HG03139 (cell line): ENCODE results near the gene ANGPTL3.
A peak's percentile ranks its signal among the peaks of the same experiment; 100 is the strongest.
"Not testable (repeated sequence)": the region's sequence is repeated elsewhere in the genome, so short reads cannot be mapped to it uniquely, and the experiment has no call there.

ENCODE experiments used
- ATAC-seq: cut with Tn5 transposase; IDR thresholded peaks from one replicate; pipeline ENCODE4 v1.9.1; 2021; ENCODE audit not compliant: unreplicated experiment

Gene ANGPTL3, protein sequence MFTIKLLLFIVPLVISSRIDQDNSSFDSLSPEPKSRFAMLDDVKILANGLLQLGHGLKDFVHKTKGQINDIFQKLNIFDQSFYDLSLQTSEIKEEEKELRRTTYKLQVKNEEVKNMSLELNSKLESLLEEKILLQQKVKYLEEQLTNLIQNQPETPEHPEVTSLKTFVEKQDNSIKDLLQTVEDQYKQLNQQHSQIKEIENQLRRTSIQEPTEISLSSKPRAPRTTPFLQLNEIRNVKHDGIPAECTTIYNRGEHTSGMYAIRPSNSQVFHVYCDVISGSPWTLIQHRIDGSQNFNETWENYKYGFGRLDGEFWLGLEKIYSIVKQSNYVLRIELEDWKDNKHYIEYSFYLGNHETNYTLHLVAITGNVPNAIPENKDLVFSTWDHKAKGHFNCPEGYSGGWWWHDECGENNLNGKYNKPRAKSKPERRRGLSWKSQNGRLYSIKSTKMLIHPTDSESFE

DNA sequence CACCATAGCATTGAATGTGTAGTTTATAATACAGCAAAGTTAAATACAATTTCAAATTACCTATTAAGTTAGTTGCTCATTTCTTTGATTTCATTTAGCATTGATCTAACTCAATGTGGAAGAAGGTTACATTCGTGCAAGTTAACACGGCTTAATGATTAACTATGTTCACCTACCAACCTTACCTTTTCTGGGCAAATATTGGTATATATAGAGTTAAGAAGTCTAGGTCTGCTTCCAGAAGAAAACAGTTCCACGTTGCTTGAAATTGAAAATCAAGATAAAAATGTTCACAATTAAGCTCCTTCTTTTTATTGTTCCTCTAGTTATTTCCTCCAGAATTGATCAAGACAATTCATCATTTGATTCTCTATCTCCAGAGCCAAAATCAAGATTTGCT is at the start of gene ANGPTL3:
ANGPTL3 (plus strand) TSS at position 240 of the 400 bp plus-strand sequence; CDS start at position 287, 47 bp downstream.
- ATAC-seq = no peak

DNA sequence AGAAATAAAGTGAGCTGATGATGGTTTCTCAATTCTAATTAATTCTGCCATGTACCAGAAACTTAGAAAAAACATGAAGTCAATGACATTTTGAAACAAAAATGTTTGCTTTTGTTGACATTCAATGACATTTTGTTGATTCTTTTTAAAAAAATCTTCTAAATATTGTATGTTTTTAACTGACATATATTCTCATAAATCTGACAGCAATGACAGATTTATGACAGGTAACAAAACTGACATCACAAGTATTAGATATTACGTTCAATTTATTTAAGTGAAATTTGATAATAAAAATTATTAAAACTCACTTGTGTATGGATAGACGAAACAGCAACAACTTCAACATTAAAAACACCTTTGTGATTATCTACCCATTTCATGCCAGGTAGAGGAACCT is 36.0 kb upstream of the ANGPTL3 start:
- ATAC-seq = no peak

GRCh38 chr1:62567182-62567581 is 30.1 kb upstream of the ANGPTL3 start:
- not testable (repeated sequence) for ATAC-seq

- ATAC-seq = not testable (repeated sequence)
These were observed 29.4 kb upstream of the ANGPTL3 start for GRCh38 chr1:62567926-62568325.

- not testable (repeated sequence) for ATAC-seq
These were observed 25.8 kb upstream of the ANGPTL3 start for GRCh38 chr1:62571517-62571916.

GRCh38 chr1:62572476-62572875 is 24.8 kb upstream of the ANGPTL3 start:
- ATAC-seq = no peak

GRCh38 chr1:62573675-62574074 is 23.6 kb upstream of the ANGPTL3 start:
- ATAC-seq = no peak

DNA sequence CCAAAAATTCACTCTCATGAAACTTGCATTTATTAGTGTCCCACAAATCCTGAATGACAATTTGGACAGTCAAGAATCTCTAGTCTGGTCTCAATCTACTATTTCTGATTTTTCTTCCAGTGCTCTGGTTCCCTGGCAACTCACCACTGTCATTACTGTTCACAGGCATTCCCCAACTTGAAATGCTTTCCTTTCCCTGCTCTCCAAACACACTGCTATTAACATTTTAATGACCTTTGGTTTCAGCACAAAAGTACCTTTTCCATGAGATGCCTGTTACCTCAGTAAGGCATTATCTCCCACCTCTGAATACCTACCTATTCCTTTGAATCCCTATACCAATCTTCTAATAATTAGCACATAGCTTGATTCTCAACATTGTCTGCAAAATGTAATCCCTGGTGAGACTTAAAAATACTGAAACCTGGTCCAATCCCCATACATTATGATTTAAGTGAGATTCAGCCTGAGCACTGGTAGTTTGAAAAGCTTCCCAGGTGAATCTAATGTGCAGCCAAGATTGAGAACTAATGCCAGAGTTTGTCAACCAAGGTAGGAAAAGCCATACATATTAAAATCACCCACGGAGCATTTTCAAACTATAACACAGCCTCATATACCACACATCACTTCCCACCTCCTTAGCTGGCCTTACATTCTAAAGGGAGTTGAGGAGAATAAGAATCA is 11.7 kb upstream of the ANGPTL3 start:
- no peak for ATAC-seq

DNA sequence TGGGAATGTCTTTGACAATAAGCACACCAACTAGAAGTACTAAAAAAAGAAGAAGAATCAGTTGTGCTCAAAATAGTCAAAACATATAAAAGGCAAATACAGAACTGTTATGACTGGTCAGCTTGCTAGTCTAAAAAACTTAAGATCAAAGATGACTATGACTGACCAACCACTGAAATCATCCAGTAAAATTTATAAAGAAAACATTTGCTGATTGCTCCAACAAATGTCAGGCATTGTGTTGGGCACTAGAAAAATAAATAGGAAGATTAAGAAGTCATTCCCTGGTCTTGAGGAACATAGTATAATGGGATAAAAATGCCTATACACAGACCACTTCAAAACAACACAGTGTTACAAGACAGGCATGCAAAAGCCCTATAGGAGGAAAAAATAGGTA is 9.3 kb upstream of the ANGPTL3 start:
- ATAC-seq = no peak

DNA sequence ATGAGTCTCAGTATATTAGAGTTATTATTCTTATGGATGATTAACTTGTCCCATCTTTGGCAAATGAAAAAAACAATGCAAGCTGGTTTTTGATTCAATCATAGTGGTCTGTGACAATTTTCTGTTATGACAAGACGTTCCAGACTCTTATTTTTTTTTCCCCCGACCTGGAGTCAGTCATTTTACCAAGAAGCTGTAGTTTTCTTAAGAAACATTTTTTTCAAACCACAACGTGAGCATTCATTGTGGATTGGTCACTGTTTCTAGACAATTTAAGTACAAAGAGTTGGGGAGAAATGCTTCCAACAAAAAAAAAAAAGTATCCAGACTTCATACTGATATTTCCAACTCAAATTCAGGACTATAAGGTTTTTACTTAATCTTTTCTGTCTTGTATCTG is 8.0 kb upstream of the ANGPTL3 start:
- no peak for ATAC-seq

DNA sequence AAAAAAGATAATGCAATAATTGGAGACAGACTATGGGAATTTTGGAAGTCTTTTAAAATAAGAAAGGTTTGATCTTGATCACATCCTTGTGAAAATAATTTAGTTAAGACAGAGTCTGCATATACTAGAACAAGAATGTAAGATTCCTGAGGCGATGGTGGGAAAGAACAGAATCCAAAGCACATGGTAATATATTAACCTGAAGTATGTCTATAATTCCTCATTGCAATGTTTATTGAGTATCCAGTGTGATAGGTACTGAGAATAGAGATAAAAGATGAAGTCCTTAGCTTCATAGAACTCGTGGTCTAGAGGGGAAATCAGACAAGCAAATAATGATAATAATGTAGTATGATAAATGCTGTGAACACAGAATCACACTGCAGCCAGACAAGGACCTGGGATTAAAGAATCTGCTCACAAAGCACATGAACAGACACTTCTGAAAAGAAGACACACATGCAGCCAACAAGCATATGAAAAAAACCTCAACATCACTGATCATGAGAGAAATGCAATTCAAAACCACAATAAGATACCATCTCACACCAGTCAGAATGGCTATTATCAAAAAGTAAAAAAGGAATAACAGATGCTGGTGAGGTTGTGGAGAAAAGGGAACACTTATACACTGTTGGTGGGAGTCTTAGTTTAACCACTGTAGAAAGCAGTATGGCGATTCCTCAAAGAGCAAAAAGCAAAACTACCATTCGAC is 6.9 kb upstream of the ANGPTL3 start:
- ATAC-seq = no peak

DNA sequence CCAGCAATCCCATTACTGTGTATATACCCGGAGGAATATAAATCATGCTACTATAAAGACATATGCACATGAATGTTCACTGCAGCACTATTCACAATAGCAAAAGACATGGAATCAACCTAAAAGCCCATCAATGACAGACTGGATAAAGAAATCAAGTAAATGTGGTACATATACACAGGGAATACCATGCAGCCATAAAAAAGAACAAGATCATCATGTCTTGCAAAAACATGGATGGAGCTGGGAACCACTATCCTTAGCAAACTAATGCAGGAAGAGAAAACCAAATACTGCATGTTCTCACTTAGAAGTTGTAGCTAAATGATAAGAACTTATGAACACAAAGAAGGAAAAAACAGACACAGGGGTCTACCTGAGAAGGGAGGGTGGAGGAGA is 6.4 kb upstream of the ANGPTL3 start:
- no peak for ATAC-seq

GRCh38 chr1:62593825-62594394 is 3.4 kb upstream of the ANGPTL3 start:
- no peak for ATAC-seq

DNA sequence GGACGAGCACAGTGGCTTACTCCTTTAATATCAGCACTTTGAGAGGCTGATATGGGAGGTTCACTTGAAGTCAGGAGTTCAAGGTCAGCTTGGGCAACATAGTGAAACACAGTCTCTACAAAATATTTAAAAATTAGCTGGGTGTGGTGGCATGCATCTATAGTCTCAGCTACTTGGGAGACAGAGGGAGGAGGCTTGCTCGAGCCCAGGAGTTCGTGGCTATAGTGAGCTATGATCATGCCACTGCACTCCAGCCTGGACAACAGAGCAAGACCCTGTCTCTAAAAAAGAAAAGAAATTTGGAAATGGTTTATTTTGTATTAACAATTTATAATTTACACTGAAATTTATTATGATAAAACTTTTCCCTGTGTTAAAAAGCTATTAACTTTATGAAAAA is 1.7 kb upstream of the ANGPTL3 start:
- ATAC-seq = no peak

- ATAC-seq = no peak
These were observed 1.7 kb downstream of the ANGPTL3 start for GRCh38 chr1:62599044-62599443.

GRCh38 chr1:62601457-62601856 is 4.1 kb downstream of the ANGPTL3 start:
- ATAC-seq = no peak

DNA sequence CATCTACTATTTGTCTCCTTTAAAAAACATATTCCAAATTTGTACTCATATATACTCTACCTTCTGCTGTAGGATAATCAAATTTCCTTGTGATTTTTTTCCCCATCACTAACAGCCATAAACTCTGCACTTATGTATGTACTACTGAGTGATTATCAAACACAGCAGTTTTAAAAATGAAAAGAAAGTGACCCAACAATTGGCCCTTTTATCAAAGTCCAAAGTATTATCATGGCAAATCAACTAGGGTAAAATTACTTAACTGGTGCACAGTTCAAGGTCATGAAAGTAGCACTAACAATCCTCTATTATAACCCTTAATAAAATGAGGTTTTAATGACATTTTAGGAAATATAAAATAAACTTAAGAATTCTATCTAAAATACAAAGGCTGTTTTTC is 11.6 kb downstream of the ANGPTL3 start:
- ATAC-seq = no peak

DNA sequence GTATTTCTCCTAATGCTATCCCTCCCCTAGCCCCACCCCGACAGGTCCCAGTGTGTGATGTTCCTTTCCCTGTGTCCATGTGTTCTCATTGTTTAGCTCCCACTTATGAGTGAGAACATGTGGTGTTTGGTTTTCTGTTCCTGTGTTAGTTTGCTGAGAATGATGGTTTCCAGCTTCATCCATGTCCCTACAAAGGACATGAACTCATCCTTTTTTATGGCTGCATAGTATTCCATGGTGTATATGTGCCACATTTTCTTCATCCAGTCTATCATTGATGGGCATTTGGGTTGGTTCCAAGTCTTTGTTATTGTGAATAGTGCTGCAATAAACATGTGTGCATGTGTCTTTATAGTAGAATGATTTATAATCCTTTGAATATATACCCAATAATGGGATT is 13.3 kb downstream of the ANGPTL3 start:
- not testable (repeated sequence) for ATAC-seq

DNA sequence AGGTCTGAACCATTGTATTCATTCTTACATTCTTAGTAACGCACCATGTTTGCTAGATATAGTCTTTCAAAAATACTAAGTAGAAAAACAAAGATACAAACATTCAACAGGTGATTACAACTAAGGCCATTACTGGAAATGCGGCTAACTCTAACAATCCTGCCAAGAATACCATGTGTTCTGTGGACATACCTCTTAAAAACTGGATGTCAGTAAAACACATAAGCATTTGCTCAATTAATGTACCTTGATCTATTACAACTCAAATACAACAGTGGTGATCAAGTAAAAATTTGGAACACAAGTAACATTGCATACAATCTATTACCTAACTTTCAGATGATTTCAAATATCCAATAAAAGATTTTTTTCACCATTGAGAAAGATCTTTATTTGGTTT is 15.4 kb downstream of the ANGPTL3 start:
- ATAC-seq = no peak

- ATAC-seq = peak; percentile 92
These were observed 16.0 kb downstream of the ANGPTL3 start for GRCh38 chr1:62613325-62613727.

DNA sequence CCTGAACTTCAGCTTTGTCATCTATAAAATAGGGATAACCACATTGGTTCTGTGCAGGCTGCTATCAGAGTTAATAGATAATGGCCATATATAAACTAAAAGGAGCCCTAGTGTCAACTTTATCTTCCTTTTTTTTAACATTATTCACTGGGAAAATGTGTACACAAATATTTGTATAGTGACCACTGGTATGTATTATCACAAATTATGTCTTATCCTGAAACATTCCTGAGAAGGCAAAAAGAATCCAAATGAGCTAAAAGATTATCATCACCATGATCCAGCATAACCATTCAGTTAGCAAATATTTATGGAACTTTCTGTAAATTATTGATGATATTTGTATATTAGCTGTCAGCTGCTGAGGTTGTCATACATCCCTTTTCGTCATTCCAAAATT is 16.6 kb downstream of the ANGPTL3 start:
- ATAC-seq = no peak
